HEK293 (cell line): ENCODE data around the gene ECSIT.
A peak's percentile ranks its signal among the peaks of the same experiment; 100 is the strongest.

ENCODE experiments used
- CTCF ChIA-PET: fragments of 350-600 bp; formaldehyde crosslinking; extraction: SDS; loops from one replicate; lab custom pipeline; 2021; ENCODE audit warnings: antibody characterized with exemption; lab: Yijun Ruan, JAX
- POLR2A ChIA-PET: fragments of 300-600 bp; formaldehyde crosslinking; extraction: SDS; loops from one replicate; lab custom pipeline; 2020; ENCODE audit warnings: antibody characterized with exemption, inconsistent platforms; lab: Yijun Ruan, JAX
- H3K27ac ChIP-seq: fragments of 200-500 bp; sonication (Bioruptor generic); 2 replicates; pipeline ENCODE4 v1.5.1; 2014; ENCODE audit warnings: low read depth, low read length, control low read depth, inconsistent platforms; ENCODE audit errors: extremely low read depth
- H3K36me3 ChIP-seq, 2 experiments: fragments of 200-500 bp in 1 of 2; sonication (Bioruptor generic) in 1 of 2; 1 replicate in 1 of 2; 2 replicates in 1 of 2; pipeline ENCODE4 v1.5.1; 2014 to 2017; ENCODE audit warnings: inconsistent platforms in 2 of 2, low read length in 2 of 2; ENCODE audit not compliant: control insufficient read depth in 2 of 2, insufficient read depth in 1 of 2
- H3K4me1 ChIP-seq: fragments of 200-500 bp; sonication (Bioruptor generic); 2 replicates; pipeline ENCODE4 v1.5.1; 2014; ENCODE audit warnings: mild to moderate bottlenecking, low read length, inconsistent platforms; ENCODE audit not compliant: control insufficient read depth, insufficient read depth
- H3K4me3 ChIP-seq: 2 replicates; pipeline ENCODE4 v1.5.1; 2011; ENCODE audit warnings: low read depth, mild to moderate bottlenecking, control low read depth, low read length, moderate library complexity
- H3K9me3 ChIP-seq: fragments of 200-500 bp; sonication (Bioruptor generic); 2 replicates; pipeline ENCODE4 v1.5.1; 2014; ENCODE audit warnings: low read depth, low read length, inconsistent platforms; ENCODE audit not compliant: control insufficient read depth, insufficient read depth
- EGR2 ChIP-seq: fragments of 450-650 bp; formaldehyde crosslinking; IDR thresholded peaks from 2 replicates; pipeline ENCODE4 v1.5.1; 2016; ENCODE audit warnings: low read depth, missing biosample characterization, missing genetic modification characterization
- PRDM10 ChIP-seq: fragments of 450-650 bp; formaldehyde crosslinking; IDR thresholded peaks from 2 replicates; pipeline ENCODE4 v1.5.1; 2016; ENCODE audit warnings: missing biosample characterization, missing genetic modification characterization
- PRDM2 ChIP-seq: fragments of 450-650 bp; formaldehyde crosslinking; IDR thresholded peaks from 2 replicates; pipeline ENCODE4 v1.5.1; 2016; ENCODE audit warnings: missing biosample characterization, missing genetic modification characterization, borderline replicate concordance
- SALL2 ChIP-seq: fragments of 450-650 bp; formaldehyde crosslinking; IDR thresholded peaks from 2 replicates; pipeline ENCODE4 v1.5.0; 2017; ENCODE audit warnings: missing biosample characterization, mild to moderate bottlenecking, missing genetic modification characterization, borderline replicate concordance
- SCRT2 ChIP-seq: fragments of 450-650 bp; formaldehyde crosslinking; IDR thresholded peaks from 2 replicates; pipeline ENCODE4 v1.5.1; 2016; ENCODE audit warnings: missing biosample characterization, missing genetic modification characterization
- ZFHX2 ChIP-seq: fragments of 450-650 bp; formaldehyde crosslinking; conservative IDR thresholded peaks from 2 replicates; pipeline ENCODE4 v1.5.1; 2016; ENCODE audit warnings: missing biosample characterization, missing genetic modification characterization
- ZFP69B ChIP-seq: fragments of 450-650 bp; formaldehyde crosslinking; IDR thresholded peaks from 2 replicates; pipeline ENCODE4 v1.5.1; 2016; ENCODE audit warnings: missing biosample characterization, missing genetic modification characterization
- ZNF112 ChIP-seq: fragments of 450-650 bp; formaldehyde crosslinking; IDR thresholded peaks from 2 replicates; pipeline ENCODE4 v1.5.0; 2017; ENCODE audit warnings: missing biosample characterization, missing genetic modification characterization
- ZNF114 ChIP-seq: fragments of 450-650 bp; formaldehyde crosslinking; IDR thresholded peaks from 2 replicates; pipeline ENCODE4 v1.5.0; 2017; ENCODE audit warnings: missing biosample characterization, missing genetic modification characterization
- ZNF169 ChIP-seq: fragments of 450-650 bp; formaldehyde crosslinking; IDR thresholded peaks from 2 replicates; pipeline ENCODE4 v1.5.1; 2016; ENCODE audit warnings: missing biosample characterization, missing genetic modification characterization
- ZNF24 ChIP-seq: fragments of 450-650 bp; formaldehyde crosslinking; IDR thresholded peaks from 2 replicates; pipeline ENCODE4 v1.5.1; 2016; ENCODE audit warnings: missing biosample characterization, missing genetic modification characterization
- ZNF302 ChIP-seq: fragments of 450-650 bp; formaldehyde crosslinking; IDR thresholded peaks from 2 replicates; pipeline ENCODE4 v1.5.1; 2016; ENCODE audit warnings: missing biosample characterization, missing genetic modification characterization, low read depth
- ZNF513 ChIP-seq: fragments of 450-650 bp; IDR thresholded peaks from 2 replicates; pipeline ENCODE4 v1.5.1; 2018; ENCODE audit warnings: missing biosample characterization, missing genetic modification characterization
- ZNF530 ChIP-seq: fragments of 450-650 bp; formaldehyde crosslinking; IDR thresholded peaks from 2 replicates; pipeline ENCODE4 v1.5.1; 2016; ENCODE audit warnings: low read depth, missing biosample characterization, missing genetic modification characterization
- ZNF555 ChIP-seq: fragments of 450-650 bp; formaldehyde crosslinking; conservative IDR thresholded peaks from 2 replicates; pipeline ENCODE4 v1.5.1; 2017; ENCODE audit warnings: missing biosample characterization, mild to moderate bottlenecking, missing genetic modification characterization, inconsistent platforms
- ZNF558 ChIP-seq: fragments of 450-650 bp; formaldehyde crosslinking; IDR thresholded peaks from 2 replicates; pipeline ENCODE4 v1.5.1; 2016; ENCODE audit warnings: missing biosample characterization, missing genetic modification characterization
- ZNF623 ChIP-seq: fragments of 450-650 bp; formaldehyde crosslinking; IDR thresholded peaks from 2 replicates; pipeline ENCODE4 v1.5.1; 2016; ENCODE audit warnings: missing biosample characterization, missing genetic modification characterization

ECSIT gene

GRCh38 chr19:11510444-11510843, 18.5 kb downstream of the ECSIT start (continued):
- TF ChIP-seq PRDM2 (no peak), ZNF302 (no peak), ZNF24 (no peak), ZNF623 (tag by site-specific recombination) (no peak), ZNF169 (tag by site-specific recombination) (no peak), ZNF513 (tag by site-specific recombination) (no peak), ZNF112 (tag by site-specific recombination) (no peak), ZNF555 (tag by site-specific recombination) (no peak), EGR2 (no peak)

- CTCF ChIA-PET = interaction anchor here (0.5 kb wide), 1 partner anchor 10 kb away, joined by 3 read pairs; no protein-coding TSS in a partner anchor
- H3K4me3 ChIP-seq = no peak overlapping the region
- no peak overlapping the region for H3K27ac ChIP-seq
- POLR2A ChIA-PET = interaction anchor here (1.6 kb wide), 1 partner anchor 21 kb away, joined by 10 read pairs; the partner anchor contains the start of gene ECSIT
- H3K9me3 ChIP-seq = no peaks in the 10 kb centered on the region
- peaks cover 4 to 8% of the 10 kb centered on the region in 2 experiments; a peak in 2 of 3 replicates for H3K36me3 ChIP-seq
- peaks cover 6% of the 10 kb centered on the region for H3K4me1 ChIP-seq
- TF ChIP-seq ZNF114 (tag by site-specific recombination) = no peak
- no peak for TF ChIP-seq ZNF558 (tag by site-specific recombination)
- no peak for TF ChIP-seq ZNF530 (tag by site-specific recombination)
- peak; percentile 78 for TF ChIP-seq EGR2
- no peak for TF ChIP-seq SALL2 (tag by site-specific recombination)
- peak; percentile 93 for TF ChIP-seq SCRT2 (tag by site-specific recombination)
- no peak for TF ChIP-seq ZFP69B (tag by site-specific recombination)
- no peak for TF ChIP-seq PRDM10 (tag by site-specific recombination)
- TF ChIP-seq ZFHX2 (tag by site-specific recombination) = peak; percentile 56
These were observed 21.4 kb downstream of the ECSIT start for GRCh38 chr19:11507370-11508078.
